ENCODE results near the gene ZSWIM3. TPM values are rescaled to one million over a fixed set of nuclear protein-coding genes. Genes with fewer than 3 reads are reported as not detected.

Gene ZSWIM3
- total and polyA plus RNA-seq, 2 of the 8 experiments (the other 6 are each of a cell fraction or from before 2014, with no cell fraction given): 5.5 to 6.9 TPM

DNA sequence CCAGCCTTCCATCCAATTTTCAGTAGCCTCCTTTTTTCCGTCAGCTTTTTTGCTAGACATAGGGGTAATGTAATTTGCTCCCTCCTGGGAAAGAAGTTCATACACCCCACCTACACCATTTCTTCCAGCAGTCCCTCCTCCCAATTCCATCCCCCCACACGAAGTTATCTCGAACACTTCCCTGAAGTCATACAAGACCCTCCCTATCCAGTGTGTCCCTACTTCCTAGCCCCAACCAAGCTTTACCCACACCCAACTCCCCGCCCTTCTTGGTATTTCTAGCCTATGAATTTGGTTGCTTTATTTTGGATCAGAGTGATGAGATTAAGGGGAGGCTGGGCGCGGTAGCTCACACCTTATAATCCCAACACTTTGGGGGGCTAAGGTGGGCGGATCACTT, 43.9 kb upstream of the ZSWIM3 start:
- peaks cover 5% of the 10 kb centered on the region for H3K79me1 ChIP-seq (ENCODE audit: low read depth, low read length)
- H4K20me1 ChIP-seq (replicated peaks in 1 of 2; ENCODE audit: control insufficient read depth in 1 of 2, insufficient read depth in 2 of 2, low read length in 2 of 2): peaks cover 5 to 7% of the 10 kb centered on the region in 2 experiments
- peaks cover 0 to 4% (median 2%) of the 10 kb centered on the region in 4 experiments; a peak in 3 of 7 replicates for H3K4me1 ChIP-seq (replicated peaks in 1 of 4; ENCODE audit: control insufficient read depth in 3 of 4, insufficient read depth in 4 of 4, low read length in 3 of 4)
- peaks cover 7 to 20% of the 10 kb centered on the region in 2 experiments for H3K79me2 ChIP-seq (ENCODE audit: control insufficient read depth in 1 of 2, insufficient read depth in 2 of 2, low read length in 2 of 2)
- FAIRE-seq (no peak), DNase-seq (ENCODE audit: low read depth in 1 of 2, low spot score in 2 of 2) (no peak)
- H3K18ac ChIP-seq (ENCODE audit: extremely low read depth, low read length): no peak overlapping the region
- peaks cover 9% of the 10 kb centered on the region; the same call in 1 of the 2 replicates for H3K23me2 ChIP-seq (ENCODE audit: low read depth, low read length)
- peaks cover 18 to 59% (median 37%) of the 10 kb centered on the region in 4 experiments for H3K36me3 ChIP-seq (ENCODE audit: control insufficient read depth in 2 of 4, insufficient read depth in 4 of 4, low read length in 3 of 4)
- no peaks in the 10 kb centered on the region for H3K9me3 ChIP-seq (ENCODE audit: insufficient read depth in 2 of 2, low read depth in 1 of 2, low read length in 1 of 2)
- no peak overlapping the region for H2BK120ac ChIP-seq (replicated peaks; ENCODE audit: low read depth, low read length)
- POLR2A ChIA-PET (ENCODE audit: partially characterized antibody): interaction anchor here (0.7 to 10.4 kb wide), 22 partner anchors 10 to 266 kb away, joined by 3 to 96 read pairs (median 4); partner anchors contain the start of genes ACOT8, CTSA, EPPIN and NEURL2
- H2BK5ac ChIP-seq (ENCODE audit: low read depth, low read length): no peak overlapping the region
- H3K23ac ChIP-seq (ENCODE audit: insufficient read length): no peak overlapping the region
- CTCF ChIA-PET (ENCODE audit: partially characterized antibody): interaction anchor here (0.6 to 2.3 kb wide), 12 partner anchors 12 to 364 kb away, joined by 3 to 13 read pairs (median 3); no protein-coding TSS in a partner anchor
- peak overlapping the region; percentile 93; the same call in 1 of the 2 replicates for H2AK5ac ChIP-seq (ENCODE audit: low read depth, low read length)
- H2BK20ac ChIP-seq (ENCODE audit: low read length): no peak overlapping the region
- H4K5ac ChIP-seq (ENCODE audit: insufficient read length, low read depth, low read length): no peak overlapping the region
- H2AFZ ChIP-seq (ENCODE audit: low read length): no peak overlapping the region
- H4K91ac ChIP-seq (replicated peaks; ENCODE audit: insufficient read length, low read length): no peak overlapping the region
- no peak overlapping the region for H3K27ac ChIP-seq (ENCODE audit: low read depth, low read length)
- no peak overlapping the region for H4K8ac ChIP-seq (ENCODE audit: extremely low read depth, insufficient read depth, low read length)
- peak overlapping the region; percentile 80 to 93 for H3K4me2 ChIP-seq (ENCODE audit: insufficient read depth in 1 of 2, low read depth in 2 of 2, low read length in 2 of 2)
- WGBS, 2 experiments (ENCODE audit: extremely low coverage in 1 of 2, insufficient coverage in 1 of 2, insufficient read length in 1 of 2, insufficient replicate concordance in 2 of 2, low coverage in 1 of 2, low lambda C conversion rate in 2 of 2, missing lambda C conversion rate in 1 of 2): 66% methylated on average over 7 of the region's 7 CpGs; no CpG with 5 or more reads in 1 of the 2 experiments
- H3K27me3 ChIP-seq (replicated peaks in 1 of 4; ENCODE audit: control insufficient read depth in 3 of 4, extremely low read depth in 1 of 4, insufficient read depth in 3 of 4, low read length in 3 of 4): no peaks in the 10 kb centered on the region
- peak overlapping the region; percentile 91 to 100 (median 98) for H3K4me3 ChIP-seq (ENCODE audit: extremely low read depth in 1 of 4, insufficient read depth in 2 of 4, low read depth in 3 of 4, low read length in 4 of 4)
- no peak overlapping the region for H3K4ac ChIP-seq (replicated peaks; ENCODE audit: insufficient read length, low read depth, low read length)
- H3K9ac ChIP-seq (replicated peaks in 1 of 4; ENCODE audit: extremely low read depth in 1 of 4, low read depth in 3 of 4, low read length in 3 of 4): peak overlapping the region; percentile 66 to 88 (median 80)
- no peak overlapping the region for H3K14ac ChIP-seq (ENCODE audit: insufficient read length)
- TF ChIP-seq SIRT6 (IDR thresholded peaks at IDR 0.05; ENCODE audit: low read length) (no peak), RBBP5 (IDR thresholded peaks at IDR 0.05; ENCODE audit: borderline replicate concordance, low read depth, low read length) (no peak), POLR2A (IDR thresholded peaks at IDR 0.05; ENCODE audit: control extremely low read depth in 1 of 2, low read depth in 2 of 2, low read length in 2 of 2) (0 out of 3 replicates have a peak, but pooled peaks of 1 of the 2 experiments have one; percentile 23)
- H2BK12ac ChIP-seq (ENCODE audit: low read depth, low read length): no peak overlapping the region
- H3K56ac ChIP-seq (replicated peaks; ENCODE audit: insufficient read length, low read depth, low read length): peak overlapping the region; percentile 3
- no peak overlapping the region for H2BK15ac ChIP-seq (ENCODE audit: low read length)
